ENCODE measurements around the gene STUM.
A peak's percentile ranks its signal among the peaks of the same experiment; 100 is the strongest.

Gene STUM

GRCh38 chr1:226525750-226526149 lies 22.8 kb upstream of the STUM start:
- no peak overlapping the region for H3K4me3 ChIP-seq (replicated peaks in 1 of 2; ENCODE audit: low read depth in 2 of 2, low read length in 2 of 2)
- TF ChIP-seq CTCF (IDR thresholded peaks at IDR 0.05; ENCODE audit: low read depth, low read length), result no peak
- DNase-seq (ENCODE audit: low read depth in 2 of 2), result peak in 1 of 2 donors; percentile 29

GRCh38 chr1:226526801-226527595 lies 21.6 kb upstream of the STUM start:
- no peak for TF ChIP-seq CTCF (IDR thresholded peaks at IDR 0.05; ENCODE audit: low read depth, low read length)
- peak overlapping the region in 1 of 2 donors; percentile 21 for H3K4me3 ChIP-seq (replicated peaks in 1 of 2; ENCODE audit: low read depth in 2 of 2, low read length in 2 of 2)
- DNase-seq (ENCODE audit: low read depth in 2 of 2), result peak; percentile 36 to 66

- no peak overlapping the region for H3K4me3 ChIP-seq (replicated peaks in 1 of 2; ENCODE audit: low read depth in 2 of 2, low read length in 2 of 2)
- no peak for TF ChIP-seq CTCF (IDR thresholded peaks at IDR 0.05; ENCODE audit: low read depth, low read length)
- no peak for DNase-seq (ENCODE audit: low read depth in 2 of 2)
These were observed 18.7 kb upstream of the STUM start for GRCh38 chr1:226529891-226530290.

- no peak for DNase-seq (ENCODE audit: low read depth in 2 of 2)
- no peak for TF ChIP-seq CTCF (IDR thresholded peaks at IDR 0.05; ENCODE audit: low read depth, low read length)
- H3K4me3 ChIP-seq (replicated peaks in 1 of 2; ENCODE audit: low read depth in 2 of 2, low read length in 2 of 2), result no peak overlapping the region
These were observed 18.0 kb upstream of the STUM start for GRCh38 chr1:226530591-226530990.

GRCh38 chr1:226531360-226532093 lies 17.0 kb upstream of the STUM start:
- H3K4me3 ChIP-seq (replicated peaks in 1 of 2; ENCODE audit: low read depth in 2 of 2, low read length in 2 of 2), result no peak overlapping the region
- no peak for TF ChIP-seq CTCF (IDR thresholded peaks at IDR 0.05; ENCODE audit: low read depth, low read length)
- no peak for DNase-seq (ENCODE audit: low read depth in 2 of 2)

- TF ChIP-seq CTCF (IDR thresholded peaks at IDR 0.05; ENCODE audit: low read depth, low read length), result no peak
- no peak for DNase-seq (ENCODE audit: low read depth in 2 of 2)
- H3K4me3 ChIP-seq (replicated peaks in 1 of 2; ENCODE audit: low read depth in 2 of 2, low read length in 2 of 2), result no peak overlapping the region
These were observed 16.0 kb upstream of the STUM start for GRCh38 chr1:226532553-226532952.

Measured in cardiac fibroblast (primary cell).